ENCODE results near the gene GPR3.
A peak's percentile ranks its signal among the peaks of the same experiment; 100 is the strongest.

GPR3 gene

DNA sequence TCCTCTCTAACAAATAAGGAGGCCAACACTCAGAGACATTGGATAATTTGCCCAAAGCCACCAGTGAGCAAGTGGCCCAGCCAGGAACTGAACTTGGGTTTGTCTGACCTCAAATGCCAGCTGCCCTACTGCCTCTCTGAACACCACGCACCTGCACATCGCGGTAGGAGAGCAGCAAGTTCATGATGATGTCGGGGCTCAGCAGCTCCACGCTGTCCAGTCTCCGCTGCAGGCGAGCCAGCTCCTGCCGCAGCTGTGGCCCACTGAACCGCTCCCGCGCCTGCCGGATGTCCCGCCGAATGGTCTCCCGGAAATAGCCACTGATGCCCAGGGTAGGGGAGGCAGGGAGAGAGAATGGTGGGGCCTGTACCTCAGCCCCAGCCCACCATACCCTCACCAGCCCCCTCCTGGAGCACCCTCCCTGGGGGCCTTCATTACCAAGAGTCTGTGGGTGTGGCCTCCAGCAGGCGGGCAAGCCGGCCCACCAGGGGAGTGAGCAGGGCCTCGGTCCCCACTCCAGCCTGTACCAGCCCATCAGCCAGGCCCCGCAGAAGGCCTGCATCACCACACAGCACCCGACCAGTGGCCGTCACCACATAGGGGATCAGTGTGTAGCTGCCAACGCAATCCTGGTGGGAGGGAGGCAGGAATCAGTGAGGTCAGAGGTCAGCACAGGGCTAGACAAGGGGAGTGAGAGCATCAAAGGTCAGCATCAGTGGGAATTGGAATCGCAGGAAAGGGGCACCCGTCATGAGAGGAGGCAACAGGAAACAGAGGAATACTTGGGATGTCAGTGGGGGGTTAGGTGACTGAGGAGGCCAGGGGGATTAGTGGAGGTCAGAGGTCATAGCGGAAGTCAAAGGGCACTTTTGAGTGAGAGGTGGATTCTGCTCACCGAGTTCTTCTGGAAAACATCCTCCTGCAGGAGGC, 28.4 kb upstream of the GPR3 start:
- TF ChIP-seq, protein P1, sequence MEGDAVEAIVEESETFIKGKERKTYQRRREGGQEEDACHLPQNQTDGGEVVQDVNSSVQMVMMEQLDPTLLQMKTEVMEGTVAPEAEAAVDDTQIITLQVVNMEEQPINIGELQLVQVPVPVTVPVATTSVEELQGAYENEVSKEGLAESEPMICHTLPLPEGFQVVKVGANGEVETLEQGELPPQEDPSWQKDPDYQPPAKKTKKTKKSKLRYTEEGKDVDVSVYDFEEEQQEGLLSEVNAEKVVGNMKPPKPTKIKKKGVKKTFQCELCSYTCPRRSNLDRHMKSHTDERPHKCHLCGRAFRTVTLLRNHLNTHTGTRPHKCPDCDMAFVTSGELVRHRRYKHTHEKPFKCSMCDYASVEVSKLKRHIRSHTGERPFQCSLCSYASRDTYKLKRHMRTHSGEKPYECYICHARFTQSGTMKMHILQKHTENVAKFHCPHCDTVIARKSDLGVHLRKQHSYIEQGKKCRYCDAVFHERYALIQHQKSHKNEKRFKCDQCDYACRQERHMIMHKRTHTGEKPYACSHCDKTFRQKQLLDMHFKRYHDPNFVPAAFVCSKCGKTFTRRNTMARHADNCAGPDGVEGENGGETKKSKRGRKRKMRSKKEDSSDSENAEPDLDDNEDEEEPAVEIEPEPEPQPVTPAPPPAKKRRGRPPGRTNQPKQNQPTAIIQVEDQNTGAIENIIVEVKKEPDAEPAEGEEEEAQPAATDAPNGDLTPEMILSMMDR (conservative IDR thresholded peaks at IDR 0.05; ENCODE audit: low read depth): no peak
- peak overlapping the region; percentile 100 for H3K27ac ChIP-seq
- no peak for DNase-seq (ENCODE audit: low spot score)
- ChIA-PET CTCF (no interaction called here), POLR2A (ENCODE audit: low non-redundant PET) (no interaction called here)

DNA sequence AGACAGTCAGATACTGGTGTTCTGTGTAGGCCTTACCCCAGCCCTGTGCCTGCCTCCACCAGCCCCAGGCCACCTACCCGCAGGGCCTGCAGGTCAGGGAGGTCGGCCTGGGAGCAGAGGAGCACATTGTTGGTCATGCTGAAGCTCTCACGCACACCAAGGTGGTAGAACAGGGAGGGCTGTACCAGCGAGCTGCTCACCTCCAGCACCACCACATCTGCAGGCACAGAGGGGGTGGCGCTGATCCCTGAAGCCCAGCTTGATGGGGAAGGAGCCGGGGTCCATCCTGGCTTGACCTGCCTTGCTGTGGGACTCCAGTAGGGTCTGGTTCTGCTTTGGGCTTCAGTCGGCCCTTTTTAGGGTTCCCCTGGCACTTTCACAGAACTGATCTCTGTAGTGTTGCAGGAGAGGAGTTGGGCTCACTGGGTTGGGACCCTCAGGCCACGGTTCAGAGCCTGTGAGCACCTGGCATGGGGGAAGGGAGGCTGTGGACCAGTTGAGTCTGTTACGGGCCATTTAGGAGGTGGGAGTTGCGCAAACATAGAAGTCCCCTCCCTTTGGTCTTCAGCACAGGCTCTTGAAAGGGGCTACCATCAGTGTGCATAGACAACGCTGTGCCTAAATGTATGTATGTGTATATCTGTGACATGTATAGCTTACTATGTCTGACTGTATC, 27.6 kb upstream of the GPR3 start:
- peak overlapping the region; percentile 100 for H3K27ac ChIP-seq
- ChIA-PET POLR2A (ENCODE audit: low non-redundant PET) (interaction anchor here (0.8 to 1.2 kb wide), 5 partner anchors 12 to 64 kb away, joined by 3 to 11 read pairs (median 5); no protein-coding TSS in a partner anchor), CTCF (interaction anchor here (1.4 to 2.9 kb wide), 3 partner anchors 7 to 64 kb away, joined by 4 to 18 read pairs (median 9); no protein-coding TSS in a partner anchor)
- TF ChIP-seq, protein P1 (conservative IDR thresholded peaks at IDR 0.05; ENCODE audit: low read depth): no peak
- DNase-seq (ENCODE audit: low spot score): no peak

DNA sequence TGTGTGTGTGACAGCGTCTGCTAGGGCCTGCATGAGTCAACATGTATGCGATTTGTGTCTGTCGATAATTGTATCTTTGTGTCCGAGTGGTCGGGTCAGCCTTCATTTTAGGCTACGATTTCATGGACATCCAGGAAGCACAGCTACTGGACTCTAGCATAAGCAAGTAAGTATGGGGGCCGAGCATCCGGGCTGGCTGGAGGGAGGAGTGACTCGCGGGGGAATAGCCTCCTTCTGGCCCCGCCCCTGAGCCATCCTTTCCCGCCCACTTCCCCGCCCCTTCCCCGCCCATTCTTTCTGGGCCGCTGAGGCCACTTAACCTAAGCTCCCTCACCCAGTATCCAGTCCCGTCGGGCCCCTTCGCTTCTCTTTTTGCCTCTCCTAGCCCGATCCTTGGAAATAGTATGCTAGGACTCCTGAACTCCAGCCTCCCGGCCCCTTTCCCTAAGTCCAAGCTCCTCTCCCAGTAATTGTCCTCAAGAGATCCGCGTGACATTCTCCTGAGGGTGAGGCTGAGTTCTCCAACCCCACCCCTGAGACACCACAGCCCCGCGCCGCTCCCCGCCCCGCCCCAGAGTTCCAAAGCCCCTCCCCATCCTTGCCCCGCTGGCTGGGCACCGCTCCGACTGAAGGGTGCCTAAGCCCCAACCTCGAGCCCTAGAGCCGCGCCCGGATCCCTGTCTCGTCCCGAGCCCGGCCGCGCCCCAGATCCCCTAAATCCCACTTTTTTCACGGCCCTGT, 26.9 kb upstream of the GPR3 start:
- TF ChIP-seq, protein P1 (conservative IDR thresholded peaks at IDR 0.05; ENCODE audit: low read depth): no peak
- ChIA-PET POLR2A (ENCODE audit: low non-redundant PET) (interaction anchor here (0.8 to 1.2 kb wide), 6 partner anchors 12 to 65 kb away, joined by 3 to 11 read pairs (median 4); no protein-coding TSS in a partner anchor), CTCF (interaction anchor here (0.6 to 3.0 kb wide), 10 partner anchors 8 to 65 kb away, joined by 3 to 19 read pairs (median 4); no protein-coding TSS in a partner anchor)
- H3K27ac ChIP-seq: peak overlapping the region; percentile 100
- DNase-seq (ENCODE audit: low spot score): peak; percentile 90

DNA sequence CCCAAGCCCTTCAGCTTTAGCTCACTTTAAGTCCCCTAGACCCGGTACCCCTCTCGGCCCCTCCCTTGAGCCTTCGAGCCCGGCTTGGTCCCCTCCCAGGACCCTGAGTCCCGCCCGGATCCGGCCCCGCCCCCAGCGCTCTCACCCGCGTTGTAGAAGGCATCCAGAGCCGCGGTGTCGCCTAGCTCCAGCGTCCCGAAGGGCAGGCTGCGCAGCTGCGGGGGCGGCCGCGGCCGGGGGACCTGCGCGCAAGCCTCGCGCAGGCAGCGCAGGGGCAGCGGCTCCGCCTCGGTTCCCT, 26.4 kb upstream of the GPR3 start:
- DNase-seq (ENCODE audit: low spot score): peak; percentile 66
- TF ChIP-seq, protein P1 (conservative IDR thresholded peaks at IDR 0.05; ENCODE audit: low read depth): no peak
- H3K27ac ChIP-seq: peak overlapping the region; percentile 100
- POLR2A ChIA-PET (ENCODE audit: low non-redundant PET): interaction anchor here (0.8 to 1.1 kb wide), 4 partner anchors 8 to 65 kb away, joined by 3 to 5 read pairs (median 4); no protein-coding TSS in a partner anchor
- CTCF ChIA-PET: interaction anchor here (0.6 to 3.0 kb wide), 10 partner anchors 9 to 65 kb away, joined by 3 to 19 read pairs (median 4); no protein-coding TSS in a partner anchor

DNA sequence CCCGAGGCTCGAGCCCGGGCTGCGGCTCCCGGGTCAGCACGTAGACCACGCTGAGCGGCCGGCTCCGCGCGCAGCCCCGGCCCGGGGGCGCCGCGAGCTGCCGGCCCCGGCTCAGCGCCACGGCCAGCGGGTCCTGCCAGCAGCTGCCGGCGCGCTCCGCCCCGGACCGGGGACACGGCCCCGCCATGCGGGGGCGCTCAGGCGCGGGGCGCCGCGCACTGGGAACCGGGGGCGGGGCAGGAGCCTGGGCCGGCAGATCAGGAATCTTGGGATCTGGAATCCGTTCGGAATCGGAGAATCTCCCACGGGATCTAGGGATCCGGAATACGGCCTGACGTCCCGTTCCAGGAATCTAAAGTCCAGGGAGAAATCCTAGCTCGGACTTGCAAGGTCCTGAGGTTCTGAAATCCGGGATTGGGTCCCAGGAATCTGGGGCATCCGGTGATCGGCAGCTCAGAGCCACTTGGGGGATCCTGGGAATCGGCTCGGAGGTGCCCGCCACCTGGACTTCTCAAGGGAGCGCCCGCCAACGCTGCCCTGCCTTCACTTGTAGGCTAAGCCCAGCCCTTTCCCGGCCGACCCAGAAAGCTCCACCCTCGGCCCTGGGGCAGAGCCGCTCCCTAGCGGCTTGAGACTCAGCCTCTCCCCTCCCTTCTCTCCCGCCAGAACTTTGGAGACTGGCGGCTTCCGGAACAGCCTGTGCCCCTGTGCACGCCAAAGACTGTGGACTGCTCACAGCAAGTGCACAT, 25.8 kb upstream of the GPR3 start, which contains the start of gene MAP3K6:
TSS of gene MAP3K6 (minus strand) at position 551 of the 749 bp plus-strand sequence. CDS start at position 187, 364 bp downstream.
- CTCF ChIA-PET: interaction anchor here (0.8 to 3.0 kb wide), 9 partner anchors 9 to 66 kb away, joined by 3 to 19 read pairs (median 4); no protein-coding TSS in a partner anchor
- peak; percentile 88 for DNase-seq (ENCODE audit: low spot score)
- TF ChIP-seq, protein P1 (conservative IDR thresholded peaks at IDR 0.05; ENCODE audit: low read depth): peak; percentile 75
- POLR2A ChIA-PET (ENCODE audit: low non-redundant PET): interaction anchor here (0.6 to 1.1 kb wide), 5 partner anchors 9 to 392 kb away, joined by 3 to 8 read pairs (median 4); no protein-coding TSS in a partner anchor
- peak within 1 kb of the TSS; percentile 100 for H3K27ac ChIP-seq

Measured in RWPE1 (cell line).